RCC 7860 (cell line): Measurements from ENCODE around the gene BACE1-AS.
A peak's percentile ranks its signal among the peaks of the same experiment; 100 is the strongest.
"Not testable (repeated sequence)": the region's sequence is repeated elsewhere in the genome, so short reads cannot be mapped to it uniquely, and the experiment has no call there.

Source experiments
- DNase-seq: peaks from one replicate; pipeline ENCODE4 v3.0.0-alpha.2; 2015; ENCODE audit warnings: low spot score
- FAIRE-seq: peaks from 2 replicates; lab custom pipeline; 2012; peaks lifted over from hg19 to GRCh38; lab: Jason Lieb, UNC

Gene BACE1-AS

GRCh38 chr11:117319214-117319840, 28.2 kb downstream of the BACE1-AS start:
- DNase-seq (no peak), FAIRE-seq (no peak)

GRCh38 chr11:117327255-117327566, 36.1 kb downstream of the BACE1-AS start:
- DNase-seq, FAIRE-seq: not testable (repeated sequence)

GRCh38 chr11:117327567-117328374, 36.6 kb downstream of the BACE1-AS start, which contains the start of gene CEP164:
CEP164 (plus strand) TSS chr11:117327854; CDS start chr11:117338587, 10,733 bp downstream.
- FAIRE-seq (peak; percentile 83), DNase-seq (peak; percentile 91)

- FAIRE-seq (no peak), DNase-seq (no peak)
These were observed 37.3 kb downstream of the BACE1-AS start for GRCh38 chr11:117328375-117329010.

- no peak for FAIRE-seq
- DNase-seq, result no peak
These were observed 41.7 kb downstream of the BACE1-AS start for GRCh38 chr11:117332843-117333242.

GRCh38 chr11:117333917-117334316, 42.8 kb downstream of the BACE1-AS start:
- FAIRE-seq, result no peak
- no peak for DNase-seq

- DNase-seq (no peak), FAIRE-seq (no peak)
These were observed 43.8 kb downstream of the BACE1-AS start for GRCh38 chr11:117334896-117335295.

GRCh38 chr11:117335399-117335798, 44.3 kb downstream of the BACE1-AS start:
- DNase-seq (no peak), FAIRE-seq (no peak)

- no peak for FAIRE-seq
These were observed 45.9 kb downstream of the BACE1-AS start for GRCh38 chr11:117337076-117337475.

More at GRCh38 chr11:117337076-117337475, 45.9 kb downstream of the BACE1-AS start:
- no peak for DNase-seq
